C4-2B (cell line): ENCODE measurements around the gene GCC1.

ENCODE experiments used
- ZFX ChIP-seq: fragments of 450-650 bp; IDR thresholded peaks from 2 replicates; pipeline ENCODE4 v1.6.1; 2017
- TF ChIP-seq, protein P1 (sequence below): fragments of 450-650 bp; conservative IDR thresholded peaks from 2 replicates; pipeline ENCODE4 v1.5.1; 2017; ENCODE audit warnings: mild to moderate bottlenecking

DNA sequence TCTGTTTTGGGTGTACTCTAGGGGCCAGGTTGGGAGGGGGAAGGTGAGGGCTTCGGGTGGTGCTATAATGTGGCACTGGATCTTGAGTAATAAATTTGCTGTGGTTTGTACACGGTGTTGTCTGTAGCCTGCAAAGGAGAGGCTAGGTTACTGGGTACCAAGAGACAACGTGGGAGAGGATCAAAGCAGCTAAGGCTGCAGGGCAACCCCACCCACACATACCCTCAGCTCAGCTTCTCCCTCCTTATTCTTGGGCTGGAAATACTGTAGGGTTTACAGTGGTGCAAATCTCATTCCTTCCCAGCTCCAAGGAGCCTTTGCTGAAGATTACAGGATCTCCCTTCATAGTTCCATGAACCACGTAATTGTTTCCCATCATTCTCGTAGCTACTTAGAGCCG, 6.2 kb upstream of the GCC1 start:
- TF ChIP-seq, protein P1, sequence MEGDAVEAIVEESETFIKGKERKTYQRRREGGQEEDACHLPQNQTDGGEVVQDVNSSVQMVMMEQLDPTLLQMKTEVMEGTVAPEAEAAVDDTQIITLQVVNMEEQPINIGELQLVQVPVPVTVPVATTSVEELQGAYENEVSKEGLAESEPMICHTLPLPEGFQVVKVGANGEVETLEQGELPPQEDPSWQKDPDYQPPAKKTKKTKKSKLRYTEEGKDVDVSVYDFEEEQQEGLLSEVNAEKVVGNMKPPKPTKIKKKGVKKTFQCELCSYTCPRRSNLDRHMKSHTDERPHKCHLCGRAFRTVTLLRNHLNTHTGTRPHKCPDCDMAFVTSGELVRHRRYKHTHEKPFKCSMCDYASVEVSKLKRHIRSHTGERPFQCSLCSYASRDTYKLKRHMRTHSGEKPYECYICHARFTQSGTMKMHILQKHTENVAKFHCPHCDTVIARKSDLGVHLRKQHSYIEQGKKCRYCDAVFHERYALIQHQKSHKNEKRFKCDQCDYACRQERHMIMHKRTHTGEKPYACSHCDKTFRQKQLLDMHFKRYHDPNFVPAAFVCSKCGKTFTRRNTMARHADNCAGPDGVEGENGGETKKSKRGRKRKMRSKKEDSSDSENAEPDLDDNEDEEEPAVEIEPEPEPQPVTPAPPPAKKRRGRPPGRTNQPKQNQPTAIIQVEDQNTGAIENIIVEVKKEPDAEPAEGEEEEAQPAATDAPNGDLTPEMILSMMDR: no peak
- no peak for TF ChIP-seq ZFX
